Measurements from ENCODE around the gene CTSZ.

Gene CTSZ

DNA sequence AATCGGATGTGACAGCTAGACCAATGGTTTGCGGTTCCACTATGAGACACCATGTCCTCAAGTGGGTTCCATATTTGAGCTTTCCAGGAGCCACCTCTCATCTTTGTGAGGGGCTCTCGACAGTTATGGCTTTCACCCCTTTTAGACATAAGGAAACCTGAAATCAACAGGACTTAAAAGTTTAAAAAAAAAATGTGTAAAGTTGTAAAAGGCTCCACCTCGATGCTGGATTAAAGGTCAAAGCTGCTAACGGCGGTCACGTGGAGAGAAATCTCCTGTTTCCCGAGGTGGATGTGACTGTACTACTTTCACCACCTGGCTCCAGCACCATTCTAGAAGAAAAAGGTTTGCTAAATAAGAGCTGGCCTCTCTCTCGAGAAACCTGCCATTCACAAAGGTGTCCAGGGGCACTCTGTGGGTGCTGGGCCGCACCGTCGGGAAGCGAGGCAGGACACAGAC, 24.5 kb upstream of the CTSZ start:
- DNase-seq = no peak

DNA sequence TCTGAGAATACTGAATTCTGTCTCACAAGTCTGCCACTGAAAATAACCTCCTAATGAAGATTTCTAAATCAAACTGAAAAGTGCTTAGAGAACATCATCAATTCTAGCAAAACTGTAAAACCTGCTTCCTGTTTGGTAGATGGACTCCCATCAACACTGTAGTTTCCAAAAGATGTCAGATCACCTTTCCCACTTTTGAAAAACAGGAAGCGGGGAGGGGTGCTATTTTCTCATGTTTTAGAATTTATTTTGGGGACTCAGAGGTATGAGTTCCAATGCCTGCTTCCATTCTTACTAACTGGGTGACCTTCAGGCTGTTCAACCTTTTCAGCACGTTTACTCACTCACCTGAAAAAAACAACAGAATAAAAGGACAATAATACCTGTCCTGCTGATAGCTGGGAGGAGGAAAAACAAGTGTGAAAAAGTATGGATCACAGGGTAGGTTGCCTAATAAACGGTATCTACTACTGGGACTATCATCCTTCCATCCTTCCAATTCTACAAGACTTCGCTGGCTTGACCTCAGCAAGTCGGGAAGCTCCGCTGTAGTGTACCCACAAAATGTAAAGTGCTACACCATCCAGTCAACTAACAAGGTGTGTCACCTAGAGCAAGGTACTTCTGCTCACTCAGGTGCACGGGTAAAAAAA, 24.0 kb upstream of the CTSZ start:
- DNase-seq = no peak

DNA sequence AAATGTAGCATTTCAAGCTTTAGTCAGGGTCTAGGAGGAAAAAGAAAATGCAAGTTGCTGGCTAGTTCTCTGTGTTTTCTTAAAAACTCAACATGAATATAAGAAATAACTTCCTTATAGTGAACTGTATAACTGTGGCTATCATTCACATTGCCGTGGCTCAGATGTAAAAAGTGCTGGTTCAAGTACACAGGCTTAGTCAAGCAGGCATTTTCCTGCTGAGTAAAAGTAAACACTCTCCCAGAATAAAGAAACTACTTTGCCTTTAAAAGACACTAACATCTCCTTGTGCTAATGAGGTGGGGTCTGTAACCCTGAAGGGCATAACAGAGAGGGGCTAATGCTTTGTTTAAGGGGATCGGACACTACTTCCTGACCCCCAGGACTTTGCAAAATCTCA, 21.8 kb upstream of the CTSZ start:
- DNase-seq = no peak

DNA sequence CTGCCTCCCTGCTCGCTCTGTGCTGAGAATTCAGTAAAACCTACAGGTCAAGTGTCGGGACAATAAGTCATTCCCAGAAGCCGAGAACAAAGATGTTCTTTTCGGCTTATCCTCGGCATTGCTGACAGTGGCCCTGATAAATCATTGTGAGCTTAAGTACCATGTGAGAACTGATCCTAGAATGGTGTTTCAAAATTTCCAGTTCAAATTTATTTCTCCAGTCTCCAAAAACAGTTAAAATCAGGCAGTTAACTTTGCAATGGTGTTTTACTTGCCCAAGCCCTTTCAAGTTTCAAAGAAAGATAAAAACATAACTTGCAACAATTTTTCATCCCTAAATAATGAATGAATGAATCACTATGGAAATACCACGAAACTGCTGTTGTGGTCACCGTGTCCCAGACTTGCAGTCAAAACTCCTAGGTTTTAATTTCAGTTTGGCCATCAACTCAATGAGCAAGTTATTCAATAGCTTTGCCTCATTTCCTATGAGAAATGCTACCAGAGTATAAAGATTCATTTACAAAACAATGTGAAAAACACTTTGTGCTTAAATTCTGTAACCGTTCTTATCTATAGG, 20.8 kb upstream of the CTSZ start:
- no peak for DNase-seq

DNA sequence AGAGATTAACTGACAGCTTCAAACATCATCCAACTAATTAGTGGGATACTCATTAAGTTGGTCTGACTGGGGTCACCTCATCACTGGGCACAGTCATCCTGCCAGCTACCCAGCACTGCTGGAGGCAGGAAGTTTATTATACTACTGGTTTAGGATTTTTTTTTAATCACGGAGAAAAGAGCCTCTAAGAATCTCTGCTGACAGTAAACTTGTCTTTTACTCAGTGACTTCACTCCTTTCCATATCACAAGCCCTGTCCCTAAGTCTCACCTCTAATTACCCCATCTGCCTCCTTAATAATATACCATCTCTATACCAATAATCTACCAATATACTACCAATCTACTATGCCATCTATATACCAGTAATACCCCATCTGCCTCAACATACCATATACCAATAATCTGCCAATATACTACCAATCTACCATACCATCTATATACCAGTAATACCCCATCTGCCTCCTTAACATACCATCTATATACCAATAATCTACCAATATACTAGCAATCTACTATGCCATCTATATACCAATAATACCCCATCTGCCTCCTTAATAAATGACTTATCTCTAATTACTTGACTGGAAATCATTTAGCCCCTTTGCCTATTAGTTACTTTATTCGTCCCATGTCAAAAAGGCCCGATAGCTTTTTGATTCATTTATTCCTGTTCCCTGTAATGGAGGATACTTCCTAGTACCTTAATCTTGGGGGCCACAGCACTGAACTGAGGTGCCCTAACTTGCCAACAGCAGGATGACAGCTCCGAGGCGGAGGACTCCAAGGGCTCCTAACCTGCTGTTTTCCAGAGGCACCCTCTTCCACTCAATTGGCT, 20.1 kb upstream of the CTSZ start:
- no peak for DNase-seq

DNA sequence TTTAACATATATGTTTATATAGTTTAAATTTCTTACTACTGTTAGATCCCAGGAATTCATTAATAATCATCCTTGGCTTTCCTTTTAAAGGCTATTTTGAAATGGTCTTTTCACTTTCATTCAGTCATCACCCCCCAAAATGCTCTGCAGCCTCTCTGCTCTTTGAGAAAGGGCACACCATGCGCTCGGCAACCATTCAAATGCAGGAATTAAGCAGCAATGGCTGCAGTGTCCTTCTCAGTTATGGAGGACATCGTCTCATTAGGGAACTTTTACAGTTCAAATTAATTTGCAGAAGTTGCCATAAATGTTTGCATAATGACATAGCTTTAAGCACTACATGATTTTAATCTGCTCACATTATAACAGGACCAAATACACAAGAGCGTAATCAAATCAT, 18.5 kb upstream of the CTSZ start:
- DNase-seq = no peak

DNA sequence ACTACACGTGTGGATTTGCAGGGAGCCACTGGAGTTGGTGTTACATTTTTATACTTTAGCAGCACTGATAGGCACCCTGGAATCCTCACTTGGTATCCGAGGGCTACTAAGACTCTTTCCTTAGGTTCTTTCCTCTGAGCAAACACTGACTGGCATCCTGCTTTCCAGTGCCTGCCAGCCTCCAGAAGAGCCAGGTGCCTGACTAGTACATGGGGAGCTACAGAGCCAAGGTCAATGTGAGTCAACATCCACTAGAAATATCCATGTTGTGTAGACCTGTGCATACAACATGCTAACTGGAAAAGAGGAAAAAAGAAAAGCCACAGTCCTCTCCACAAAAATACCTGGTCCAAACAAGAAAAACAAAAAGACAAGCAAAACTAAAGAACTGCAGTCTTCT, 18.0 kb upstream of the CTSZ start:
- DNase-seq = no peak

DNA sequence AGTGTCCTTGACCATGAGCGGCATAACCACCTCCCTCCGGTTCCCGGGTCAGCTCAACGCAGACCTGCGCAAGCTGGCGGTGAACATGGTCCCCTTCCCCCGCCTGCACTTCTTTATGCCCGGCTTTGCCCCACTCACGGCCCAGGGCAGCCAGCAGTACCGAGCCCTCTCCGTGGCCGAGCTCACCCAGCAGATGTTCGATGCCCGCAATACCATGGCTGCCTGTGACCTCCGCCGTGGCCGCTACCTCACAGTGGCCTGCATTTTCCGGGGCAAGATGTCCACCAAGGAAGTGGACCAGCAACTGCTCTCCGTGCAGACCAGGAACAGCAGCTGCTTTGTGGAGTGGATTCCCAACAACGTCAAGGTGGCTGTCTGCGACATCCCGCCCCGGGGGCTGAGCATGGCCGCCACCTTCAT, 17.1 kb upstream of the CTSZ start:
- DNase-seq = no peak

DNA sequence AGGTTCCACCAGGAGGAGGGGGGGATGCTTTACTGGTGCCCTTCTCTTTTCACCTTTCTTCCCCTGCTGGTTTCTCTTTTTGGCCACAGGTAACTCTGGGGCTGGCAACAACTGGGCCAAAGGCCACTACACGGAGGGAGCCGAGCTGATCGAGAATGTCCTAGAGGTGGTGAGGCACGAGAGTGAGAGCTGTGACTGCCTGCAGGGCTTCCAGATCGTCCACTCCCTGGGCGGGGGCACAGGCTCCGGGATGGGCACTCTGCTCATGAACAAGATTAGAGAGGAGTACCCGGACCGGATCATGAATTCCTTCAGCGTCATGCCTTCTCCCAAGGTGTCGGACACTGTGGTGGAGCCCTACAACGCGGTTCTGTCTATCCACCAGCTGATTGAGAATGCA, 16.6 kb upstream of the CTSZ start:
- no peak for DNase-seq

DNA sequence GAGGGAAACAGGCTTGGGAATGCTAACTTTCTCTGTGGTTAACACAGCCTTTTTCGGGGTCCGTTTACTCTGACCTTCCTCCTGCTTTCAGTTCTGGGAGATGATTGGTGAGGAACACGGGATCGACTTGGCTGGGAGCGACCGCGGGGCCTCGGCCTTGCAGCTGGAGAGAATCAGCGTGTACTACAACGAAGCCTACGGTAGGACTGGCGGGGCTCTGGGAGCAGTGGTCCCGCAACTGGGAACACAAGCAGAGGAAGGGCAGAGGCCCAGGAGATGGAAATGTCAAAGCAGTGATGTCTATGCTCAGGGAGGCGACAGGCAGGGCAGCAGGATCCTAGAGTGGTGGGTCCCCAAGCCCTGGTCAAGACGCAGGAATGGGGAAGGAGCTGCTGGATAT, 15.7 kb upstream of the CTSZ start:
- no peak for DNase-seq

DNA sequence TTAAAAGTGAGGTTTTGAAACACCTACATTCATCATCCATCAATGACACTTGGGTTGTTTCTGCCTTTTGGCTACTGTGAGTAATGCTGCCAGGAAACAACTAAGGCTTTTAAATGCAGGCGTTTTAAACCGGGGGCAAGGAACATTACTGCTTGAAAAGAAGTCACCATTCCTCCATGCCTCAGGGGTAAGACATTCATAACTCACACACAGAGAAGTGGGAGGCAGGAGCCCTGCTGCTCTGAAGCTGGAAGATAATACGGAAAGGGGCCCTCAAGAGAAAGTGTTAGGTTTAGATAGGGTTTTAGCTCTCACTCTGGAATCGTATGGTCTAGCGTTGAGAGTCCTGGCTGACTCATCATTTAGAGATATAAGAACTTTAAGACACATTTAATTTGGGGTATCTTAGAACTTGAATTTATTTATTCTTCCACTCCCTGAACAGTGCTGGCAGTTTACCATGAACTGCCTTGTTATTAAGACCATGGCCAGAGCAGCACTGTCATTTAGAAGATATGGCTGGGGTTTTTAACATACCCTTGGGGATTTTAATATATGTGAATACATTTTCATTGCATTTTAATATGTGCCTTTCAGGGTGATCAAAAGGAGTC, 14.0 kb upstream of the CTSZ start:
- DNase-seq = no peak

DNA sequence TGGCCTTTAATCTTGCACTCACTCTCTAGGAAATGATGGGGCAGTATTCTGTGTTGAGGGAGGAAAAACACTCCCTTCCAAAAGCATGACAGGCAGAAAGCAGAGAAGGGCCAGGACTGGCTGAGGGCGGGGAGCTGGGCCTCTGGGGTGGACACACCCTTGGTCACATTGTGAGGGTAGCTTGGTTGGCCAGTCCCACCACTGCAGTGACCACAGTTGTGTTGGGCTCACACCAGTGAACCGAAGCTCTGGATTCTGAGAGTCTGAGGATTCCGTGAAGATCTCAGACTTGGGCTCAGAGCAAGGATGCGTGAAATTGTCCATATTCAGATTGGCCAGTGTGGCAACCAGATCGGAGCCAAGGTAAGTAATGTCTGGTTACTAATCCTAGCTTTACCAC, 12.2 kb upstream of the CTSZ start, which contains the start of gene TUBB1:
TSS of gene TUBB1 (plus strand) at position 213 of the 400 bp plus-strand sequence. CDS start at position 307, 94 bp downstream.
- DNase-seq = no peak

DNA sequence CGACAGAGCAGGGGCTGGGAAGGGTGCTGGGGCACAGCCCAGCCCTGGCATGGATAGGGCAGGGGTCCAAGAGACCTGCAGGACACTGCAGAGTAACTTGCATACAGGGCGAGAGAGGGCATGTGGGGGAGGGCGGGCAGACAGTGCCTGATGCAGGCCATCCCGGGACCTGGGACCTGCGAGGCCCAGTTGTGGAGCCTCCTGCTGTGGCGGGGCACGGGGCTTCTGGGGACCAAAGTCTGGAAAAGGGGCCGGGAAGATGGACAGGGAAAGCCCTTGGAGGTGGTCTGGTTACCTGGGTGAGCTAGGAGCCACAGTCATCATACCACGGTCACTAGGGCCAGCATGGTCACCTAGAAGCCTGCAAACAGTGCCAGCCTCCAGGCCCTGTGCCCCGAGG, 11.8 kb upstream of the CTSZ start:
- DNase-seq = no peak

DNA sequence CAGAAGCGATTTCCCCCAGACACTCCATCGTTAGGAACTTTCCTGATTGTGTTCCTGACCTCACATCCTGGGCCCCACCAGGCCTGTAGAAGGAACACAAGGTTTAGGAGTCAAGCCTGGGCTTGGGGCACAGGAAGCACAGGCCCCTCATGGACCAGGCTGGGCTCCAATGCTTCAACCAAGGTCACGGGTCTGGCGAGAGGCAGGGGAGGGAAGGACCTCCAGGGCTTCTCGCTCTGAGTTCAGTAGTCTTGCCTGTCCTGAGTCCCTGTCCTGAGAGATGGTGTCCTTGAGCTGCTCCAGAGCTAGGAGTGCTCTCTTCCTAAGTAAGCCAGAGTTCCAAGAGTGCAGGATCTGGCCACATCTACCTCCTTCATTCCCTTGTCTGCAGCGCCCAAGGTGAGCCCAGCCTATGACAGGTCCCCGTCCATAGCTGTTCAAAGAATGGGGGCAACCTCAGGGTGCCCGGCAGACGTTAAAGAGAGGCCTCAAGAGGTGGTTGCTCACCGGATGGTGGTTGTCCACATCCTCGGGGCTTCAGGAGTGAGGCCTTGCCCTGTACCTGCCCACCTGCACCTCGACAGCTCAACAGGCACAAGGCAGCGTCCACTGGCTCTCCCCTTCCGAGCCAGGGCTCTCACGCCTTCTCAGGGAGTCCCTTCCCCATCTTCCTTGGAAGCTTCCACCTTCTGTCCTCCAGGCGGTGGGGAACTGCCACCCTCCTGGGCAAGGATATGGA, 10.6 kb upstream of the CTSZ start:
- DNase-seq = no peak

DNA sequence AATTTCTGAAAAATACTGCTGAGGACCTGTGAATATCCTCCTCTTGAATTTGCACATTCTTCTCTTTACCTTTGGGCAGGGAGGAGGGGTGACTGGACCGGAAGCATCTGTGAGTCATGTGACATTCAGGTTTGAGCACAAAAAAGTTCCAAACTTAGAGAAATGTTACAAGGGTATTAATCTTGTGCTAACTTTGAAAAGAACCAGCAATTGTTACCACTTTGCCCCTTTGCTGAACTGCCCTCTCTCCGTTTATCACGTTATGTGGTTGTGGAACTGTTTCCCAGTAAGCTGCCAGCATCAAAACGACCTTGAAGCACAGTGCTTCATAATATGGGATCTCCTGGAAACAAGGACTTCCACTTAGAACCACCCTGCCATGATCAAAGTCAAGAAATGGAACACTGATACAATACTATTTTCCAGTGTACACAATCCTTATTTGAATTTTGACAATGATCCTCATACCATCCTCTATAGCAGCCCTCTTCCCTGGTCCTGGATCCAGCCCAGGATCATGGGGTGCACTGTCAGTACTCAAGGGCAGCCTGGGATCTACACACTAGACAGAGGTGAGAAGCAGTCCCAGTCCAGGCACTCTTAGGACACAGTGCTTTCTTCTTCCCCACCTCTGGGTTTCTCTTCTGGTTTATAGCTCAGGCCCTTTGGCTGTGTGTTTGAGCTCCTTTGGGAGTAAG, 9.9 kb upstream of the CTSZ start:
- no peak for DNase-seq

DNA sequence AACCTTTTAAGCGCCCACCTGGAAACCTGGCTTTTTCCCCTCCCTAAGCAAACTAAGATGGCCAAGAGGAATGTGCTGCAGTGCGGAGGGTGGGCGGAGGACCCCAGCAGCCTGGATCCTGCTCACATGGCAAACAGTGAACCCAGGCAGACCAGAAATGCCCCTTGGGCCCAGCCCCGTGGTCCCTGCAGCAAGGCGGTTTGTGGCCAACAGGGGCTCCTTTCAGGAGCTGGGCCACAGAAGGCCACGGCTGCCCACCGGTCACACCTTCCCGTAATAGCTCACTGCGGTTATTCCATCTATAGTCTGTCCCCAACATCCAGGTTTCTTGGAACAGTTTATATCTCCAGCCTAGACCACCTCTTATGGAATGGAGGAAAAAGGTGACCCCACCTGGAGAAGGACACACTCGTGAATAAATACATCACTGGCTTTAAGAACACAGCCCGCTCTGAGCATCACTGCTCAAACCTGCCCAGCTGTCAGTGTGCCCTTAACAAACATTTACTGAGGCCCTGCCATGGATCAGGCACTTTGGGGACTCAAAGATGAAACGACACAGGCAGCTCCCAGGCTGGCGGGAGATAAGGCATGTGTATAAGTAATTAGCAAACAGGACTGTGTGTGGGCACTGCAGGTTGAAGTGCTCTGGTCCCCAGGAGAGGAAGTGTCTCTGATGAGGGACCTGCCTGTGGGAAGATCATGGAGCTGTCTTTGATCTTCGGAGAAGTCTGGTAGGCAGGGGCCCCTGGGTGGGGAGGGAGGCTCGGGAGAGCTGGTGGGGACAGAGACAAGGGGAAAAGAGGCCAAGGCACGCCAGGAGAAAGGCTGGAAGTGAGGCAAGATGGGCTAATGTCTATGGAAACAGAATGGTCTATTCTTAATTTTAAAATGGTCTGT, 9.0 kb upstream of the CTSZ start:
- DNase-seq = no peak

DNA sequence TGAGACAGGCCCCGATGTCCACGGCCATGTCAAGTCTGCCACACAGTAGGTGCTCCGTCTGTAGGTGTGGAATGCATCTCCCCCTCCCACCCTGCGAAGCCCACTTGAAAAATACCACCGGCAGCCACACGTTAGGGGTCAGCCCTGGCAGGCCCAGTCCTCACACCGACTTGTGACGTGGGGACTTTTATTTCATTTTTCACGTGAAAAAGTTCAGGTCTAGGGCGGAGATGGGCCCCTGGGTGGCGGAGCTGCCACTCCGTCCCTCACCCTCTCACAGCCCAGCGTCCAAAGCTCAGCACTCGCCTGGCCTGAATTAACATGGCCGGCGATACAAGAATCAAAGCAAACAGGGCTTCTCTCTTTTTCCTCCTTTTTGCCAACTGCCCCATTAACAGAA, 8.4 kb upstream of the CTSZ start:
- no peak for DNase-seq

DNA sequence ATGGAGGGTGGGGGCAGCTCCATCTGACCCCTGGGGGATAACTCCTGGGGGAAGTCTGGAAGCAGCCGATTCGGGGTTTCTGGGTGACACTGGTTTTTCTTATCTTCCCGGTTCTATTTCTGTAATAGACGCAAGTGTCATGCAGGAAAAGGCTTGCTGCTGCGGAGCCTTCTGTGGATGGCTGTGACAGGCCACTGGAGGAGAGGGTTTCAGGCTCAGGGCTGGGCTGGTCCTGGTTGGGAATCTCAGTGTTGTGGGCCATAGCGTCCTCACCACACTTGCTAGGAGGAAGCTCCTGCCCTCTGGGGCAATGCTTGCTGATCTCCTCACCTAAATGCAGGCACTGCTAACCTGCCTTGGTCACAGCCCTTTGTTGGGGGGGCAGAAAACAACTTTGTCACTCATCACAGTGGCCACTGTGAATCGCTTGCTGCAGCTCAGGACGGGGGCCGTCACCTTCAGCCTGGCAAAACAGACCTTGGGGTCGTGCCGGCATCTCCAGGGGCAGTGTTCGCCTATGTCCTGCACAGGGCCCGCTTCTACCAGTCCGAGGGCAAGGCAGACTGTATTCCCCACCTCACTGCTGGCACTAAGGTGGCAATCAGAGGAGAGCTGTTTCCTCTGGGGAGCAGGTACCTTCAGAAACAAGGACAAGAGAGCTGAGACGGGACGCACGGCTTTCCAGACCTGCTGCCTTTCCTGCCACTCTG, 7.8 kb upstream of the CTSZ start:
- DNase-seq = no peak

DNA sequence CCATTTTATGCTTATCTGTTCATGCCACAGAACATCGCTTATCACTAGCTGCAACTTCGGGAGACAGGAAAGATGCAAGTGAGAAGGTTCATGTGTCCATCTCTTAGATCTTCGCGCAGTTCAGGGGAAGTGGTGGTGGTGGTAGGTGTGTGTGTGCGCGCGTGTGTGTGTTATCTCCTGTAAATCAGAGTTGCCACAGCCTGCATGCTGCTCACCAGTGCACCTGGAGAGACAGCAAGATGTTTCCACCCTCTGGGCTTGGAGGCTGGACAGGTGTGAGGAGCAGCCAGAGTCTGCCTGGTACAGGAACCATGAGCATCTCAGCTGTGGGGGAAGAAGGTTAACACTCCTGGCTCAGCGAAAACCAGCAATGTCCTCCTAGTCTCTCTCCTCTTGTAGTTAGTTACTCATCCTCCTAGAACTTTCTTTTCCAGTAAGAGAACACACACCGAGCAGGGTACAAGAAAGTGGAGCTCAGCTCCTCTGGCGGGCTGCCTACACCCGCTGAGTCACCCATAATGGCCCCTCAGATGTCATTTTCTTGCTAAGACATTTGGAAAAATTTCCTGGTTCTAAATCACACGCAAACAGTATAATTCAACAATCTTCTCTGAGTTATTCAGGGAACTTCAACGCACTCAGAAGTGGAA, 7.0 kb upstream of the CTSZ start:
- no peak for DNase-seq
